BJ (cell line): ENCODE data around the gene BLOC1S3. TPM values are rescaled to one million over a fixed set of nuclear protein-coding genes. Genes with fewer than 3 reads are reported as not detected.

Source experiments
- CTCF ChIA-PET: fragments of 350-600 bp; formaldehyde crosslinking; extraction: SDS; loops from one replicate; lab custom pipeline; 2021; ENCODE audit warnings: antibody characterized with exemption, inconsistent platforms; lab: Yijun Ruan, JAX
- POLR2A ChIA-PET: fragments of 300-600 bp; sonication (Branson Sonifier 250); formaldehyde crosslinking; extraction: SDS; loops from one replicate; lab custom pipeline; 2021; ENCODE audit warnings: antibody characterized with exemption; lab: Charles Lee
- DNase-seq: peaks from one replicate; pipeline ENCODE4 v3.0.0-alpha.2; 2011; ENCODE audit warnings: low read depth
- H3K27me3 ChIP-seq: 2 replicates; pipeline ENCODE4 v1.6.0; 2011; ENCODE audit warnings: low read length; ENCODE audit not compliant: control insufficient read depth, insufficient read depth
- H3K36me3 ChIP-seq: 2 replicates; pipeline ENCODE4 v1.5.1; 2011; ENCODE audit warnings: low read length; ENCODE audit not compliant: control insufficient read depth, insufficient read depth
- H3K4me3 ChIP-seq: 2 replicates; pipeline ENCODE4 v1.5.1; 2011; ENCODE audit warnings: low read depth, mild to moderate bottlenecking, control low read depth, low read length
- CTCF ChIP-seq: IDR thresholded peaks from 2 replicates; pipeline ENCODE4 v1.5.1; 2011; ENCODE audit warnings: low read depth, mild to moderate bottlenecking, control low read depth, inconsistent platforms, low read length, moderate library complexity; ENCODE audit not compliant: insufficient read depth
- polyA plus RNA-seq: library from polyadenylated mRNA; depleted of rRNA; stranded (reverse); fragments of >200 nt; gene quantifications from 2 replicates; pipeline ENCODE4 v1.2.3, GENCODE V29; 2011

The BLOC1S3 gene
- polyA plus RNA-seq, 1 experiment = 8.3 TPM

DNA sequence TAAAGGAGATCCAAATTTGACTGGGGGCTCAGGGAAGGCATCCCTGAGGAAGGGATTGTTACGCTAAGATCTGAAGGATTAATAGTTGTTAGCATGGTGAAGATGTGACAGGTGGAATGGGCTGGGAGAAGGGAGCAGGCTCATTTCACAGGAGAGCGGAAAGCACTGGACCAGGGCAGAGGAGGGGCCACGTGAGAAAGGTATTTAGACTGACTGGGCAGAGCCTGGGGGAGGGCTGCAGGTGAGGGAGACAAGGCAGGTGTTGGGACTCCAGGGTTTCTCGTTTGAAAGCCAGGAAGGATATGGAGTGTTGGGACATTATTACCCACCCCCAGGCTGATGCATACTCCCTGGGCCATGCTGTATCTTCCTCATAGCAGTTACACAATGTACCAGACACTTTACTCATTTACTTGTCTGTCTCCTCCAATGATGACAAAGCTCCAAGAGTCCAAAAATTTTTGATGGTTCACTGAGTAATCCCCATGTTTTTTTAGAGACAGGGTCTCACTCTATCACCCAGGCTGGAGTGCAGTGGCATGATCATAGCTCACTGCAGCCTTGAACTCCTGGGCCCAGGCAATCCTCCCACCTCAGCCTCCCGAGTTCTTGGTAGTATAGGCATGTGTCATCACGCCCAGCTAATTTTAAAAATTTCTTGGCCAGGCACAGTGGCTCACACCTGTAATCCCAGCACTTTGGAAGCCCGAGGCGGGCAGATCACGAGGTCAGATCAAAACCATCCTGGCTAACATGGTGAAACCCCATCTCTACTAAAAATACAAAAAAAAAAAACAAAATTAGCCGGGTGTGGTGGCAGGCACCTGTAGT lies 2.9 kb upstream of the BLOC1S3 start:
- Histone ChIP-seq H3K4me3 (no peak overlapping the region), H3K36me3 (no peaks in the 10 kb centered on the region), H3K27me3 (no peaks in the 10 kb centered on the region)
- no peak for DNase-seq
- CTCF ChIA-PET = no interaction called here
- POLR2A ChIA-PET = no interaction called here
- no peak for TF ChIP-seq CTCF

DNA sequence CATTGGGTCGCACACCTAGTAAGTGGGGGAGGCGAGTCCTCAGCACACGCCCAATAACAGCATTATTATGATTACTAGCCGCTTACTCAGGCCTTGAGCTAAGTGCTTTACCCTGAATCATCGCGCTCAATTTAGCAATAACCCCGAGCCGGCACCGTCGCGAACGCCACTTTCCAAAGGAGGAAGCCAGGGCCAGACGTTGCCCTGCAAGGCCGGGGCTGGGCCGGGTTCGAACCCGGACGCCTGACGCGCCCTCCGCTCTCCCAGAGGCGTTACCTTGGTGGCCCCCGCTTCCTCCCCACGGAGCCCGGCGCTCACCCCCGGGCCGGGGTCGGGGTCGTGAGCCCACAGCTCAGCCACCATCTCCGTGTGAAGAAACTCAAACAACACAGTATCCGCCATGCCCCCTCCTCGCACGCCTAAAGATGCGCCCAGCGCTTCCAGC lies 745 bp upstream of the BLOC1S3 start, which contains the start of gene TRAPPC6A:
Gene TRAPPC6A (minus strand): TSS at position 421 of the 445 bp plus-strand sequence. CDS start 19 bp downstream, at position 402.
- no peak for DNase-seq
- CTCF ChIA-PET = interaction anchor here (0.9 to 1.9 kb wide), 7 partner anchors 14 to 161 kb away, joined by 3 to 6 read pairs (median 5); partner anchors contain the start of genes NKPD1 and PPP1R37
- H3K27me3 ChIP-seq = no peaks in the 10 kb centered on the region
- H3K4me3 ChIP-seq = peak within 1 kb of the TSS; percentile 92
- POLR2A ChIA-PET = interaction anchor here (0.7 kb wide), 1 partner anchor 9 kb away, joined by 3 read pairs; no protein-coding TSS in a partner anchor
- H3K36me3 ChIP-seq = peaks cover 3% of the 10 kb centered on the region; the same call in 1 of the 2 replicates
- no peak for TF ChIP-seq CTCF

DNA sequence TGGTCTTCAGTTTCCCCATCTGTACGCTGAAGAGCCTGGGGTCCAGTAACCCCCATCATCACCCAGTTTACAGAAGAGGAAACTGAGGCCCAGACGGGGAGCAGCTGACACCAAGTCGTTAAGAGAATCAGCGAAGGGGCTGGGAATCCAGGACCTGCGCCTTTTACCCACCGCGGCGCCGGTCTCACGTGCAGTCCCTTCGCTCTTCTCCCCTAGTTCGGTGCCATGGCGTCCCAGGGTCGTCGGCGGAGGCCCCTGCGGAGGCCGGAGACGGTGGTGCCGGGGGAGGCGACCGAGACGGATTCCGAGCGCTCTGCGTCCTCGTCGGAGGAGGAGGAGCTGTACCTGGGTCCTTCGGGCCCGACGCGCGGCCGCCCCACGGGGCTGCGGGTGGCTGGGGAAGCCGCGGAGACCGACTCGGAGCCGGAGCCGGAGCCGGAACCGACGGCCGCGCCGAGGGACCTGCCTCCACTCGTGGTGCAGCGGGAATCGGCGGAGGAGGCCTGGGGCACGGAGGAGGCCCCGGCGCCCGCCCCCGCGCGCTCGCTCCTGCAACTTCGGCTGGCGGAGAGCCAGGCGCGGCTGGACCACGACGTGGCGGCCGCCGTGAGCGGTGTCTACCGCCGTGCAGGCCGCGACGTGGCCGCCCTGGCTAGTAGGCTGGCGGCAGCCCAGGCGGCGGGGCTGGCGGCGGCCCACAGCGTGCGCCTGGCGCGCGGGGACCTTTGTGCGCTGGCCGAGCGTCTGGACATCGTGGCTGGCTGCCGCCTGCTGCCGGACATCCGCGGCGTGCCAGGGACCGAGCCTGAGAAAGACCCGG lies 698 bp downstream of the BLOC1S3 start:
- DNase-seq = no peak
- TF ChIP-seq CTCF = no peak
- peaks cover 3% of the 10 kb centered on the region; the same call in 1 of the 2 replicates for H3K36me3 ChIP-seq
- POLR2A ChIA-PET = no interaction called here
- peak overlapping the region; percentile 78 for H3K4me3 ChIP-seq
- no peaks in the 10 kb centered on the region for H3K27me3 ChIP-seq
- CTCF ChIA-PET = interaction anchor here (0.9 to 1.9 kb wide), 7 partner anchors 8 to 159 kb away, joined by 3 to 6 read pairs (median 3); partner anchors contain the start of gene NKPD1

GRCh38 chr19:45179892-45180370 lies 1.3 kb downstream of the BLOC1S3 start:
- ChIA-PET CTCF (interaction anchor here (1.0 to 1.2 kb wide), 2 partner anchors 7 to 82 kb away, joined by 3 read pairs; no protein-coding TSS in a partner anchor), POLR2A (no interaction called here)
- peak overlapping the region; percentile 78 for H3K4me3 ChIP-seq
- no peak for TF ChIP-seq CTCF
- DNase-seq = no peak
- peaks cover 3% of the 10 kb centered on the region; the same call in 1 of the 2 replicates for H3K36me3 ChIP-seq
- no peaks in the 10 kb centered on the region for H3K27me3 ChIP-seq
